H1 (cell line): ENCODE results near the gene CCDC91. TPM values are rescaled to one million over a fixed set of nuclear protein-coding genes. Genes with fewer than 3 reads are reported as not detected.
A peak's percentile ranks its signal among the peaks of the same experiment; 100 is the strongest.

ENCODE experiments used
- TEAD4 ChIP-seq: IDR thresholded peaks from 2 replicates; pipeline ENCODE4 v1.6.1; 2012; ENCODE audit warnings: low read depth, low read length, inconsistent platforms, mixed read lengths
- polyA plus RNA-seq, 7 experiments: library from polyadenylated mRNA; depleted of rRNA in 3 of 7; stranded (reverse) in 5 of 7; unstranded in 2 of 7; fragments of >200 nt in 5 of 7; fragments of 200-250 nt in 2 of 7; gene quantifications; 1 replicate in 5 of 7; 2 replicates in 1 of 7; 4 replicates in 1 of 7; pipeline versions ENCODE4 v1.2.1 to v1.2.3, GENCODE V29; 2011 to 2013; ENCODE audit warnings: missing spikeins in 2 of 7, mixed read lengths in 2 of 7
- total RNA-seq: library from RNA; stranded (reverse); fragmentation: NEBNext Ultra II Directional; extraction: Animal tissue kit (Norgen Biotek cat#: 25700); gene quantifications from 2 replicates; pipeline ENCODE4 v1.2.1, GENCODE V29; 2021
- TF ChIP-seq, protein P1 (sequence below): fragments of 300-600 bp; sonication (generic); IDR thresholded peaks from 2 replicates; pipeline ENCODE4 v1.7.1; 2012; ENCODE audit warnings: low read length, moderate library complexity, mild to moderate bottlenecking, inconsistent platforms; ENCODE audit not compliant: insufficient replicate concordance

The CCDC91 gene
- total and polyA plus RNA-seq, 2 of the 8 experiments (the other 6 are each of a cell fraction or from before 2014, with no cell fraction given), result 8.6 to 23.1 TPM

DNA sequence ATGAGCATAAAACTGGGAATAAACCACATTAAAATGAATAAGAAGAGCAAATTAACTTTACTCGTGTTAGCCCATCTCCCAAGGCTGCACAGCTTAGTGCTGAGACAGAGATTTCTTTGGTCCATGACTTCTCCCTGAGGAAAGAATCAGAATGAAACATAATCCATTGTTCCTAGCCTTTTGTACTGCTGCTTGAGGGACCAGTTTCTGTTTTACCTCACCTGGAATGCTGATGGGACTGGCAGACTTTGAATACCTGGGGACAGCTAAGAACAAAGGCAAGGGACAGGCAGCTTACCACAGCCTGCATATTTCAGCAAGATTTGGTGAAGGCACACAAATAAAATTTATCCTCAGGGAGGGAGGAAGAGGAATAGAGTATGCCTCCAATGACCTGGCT, 401.6 kb downstream of the CCDC91 start (continued):
- TF ChIP-seq, protein P1, sequence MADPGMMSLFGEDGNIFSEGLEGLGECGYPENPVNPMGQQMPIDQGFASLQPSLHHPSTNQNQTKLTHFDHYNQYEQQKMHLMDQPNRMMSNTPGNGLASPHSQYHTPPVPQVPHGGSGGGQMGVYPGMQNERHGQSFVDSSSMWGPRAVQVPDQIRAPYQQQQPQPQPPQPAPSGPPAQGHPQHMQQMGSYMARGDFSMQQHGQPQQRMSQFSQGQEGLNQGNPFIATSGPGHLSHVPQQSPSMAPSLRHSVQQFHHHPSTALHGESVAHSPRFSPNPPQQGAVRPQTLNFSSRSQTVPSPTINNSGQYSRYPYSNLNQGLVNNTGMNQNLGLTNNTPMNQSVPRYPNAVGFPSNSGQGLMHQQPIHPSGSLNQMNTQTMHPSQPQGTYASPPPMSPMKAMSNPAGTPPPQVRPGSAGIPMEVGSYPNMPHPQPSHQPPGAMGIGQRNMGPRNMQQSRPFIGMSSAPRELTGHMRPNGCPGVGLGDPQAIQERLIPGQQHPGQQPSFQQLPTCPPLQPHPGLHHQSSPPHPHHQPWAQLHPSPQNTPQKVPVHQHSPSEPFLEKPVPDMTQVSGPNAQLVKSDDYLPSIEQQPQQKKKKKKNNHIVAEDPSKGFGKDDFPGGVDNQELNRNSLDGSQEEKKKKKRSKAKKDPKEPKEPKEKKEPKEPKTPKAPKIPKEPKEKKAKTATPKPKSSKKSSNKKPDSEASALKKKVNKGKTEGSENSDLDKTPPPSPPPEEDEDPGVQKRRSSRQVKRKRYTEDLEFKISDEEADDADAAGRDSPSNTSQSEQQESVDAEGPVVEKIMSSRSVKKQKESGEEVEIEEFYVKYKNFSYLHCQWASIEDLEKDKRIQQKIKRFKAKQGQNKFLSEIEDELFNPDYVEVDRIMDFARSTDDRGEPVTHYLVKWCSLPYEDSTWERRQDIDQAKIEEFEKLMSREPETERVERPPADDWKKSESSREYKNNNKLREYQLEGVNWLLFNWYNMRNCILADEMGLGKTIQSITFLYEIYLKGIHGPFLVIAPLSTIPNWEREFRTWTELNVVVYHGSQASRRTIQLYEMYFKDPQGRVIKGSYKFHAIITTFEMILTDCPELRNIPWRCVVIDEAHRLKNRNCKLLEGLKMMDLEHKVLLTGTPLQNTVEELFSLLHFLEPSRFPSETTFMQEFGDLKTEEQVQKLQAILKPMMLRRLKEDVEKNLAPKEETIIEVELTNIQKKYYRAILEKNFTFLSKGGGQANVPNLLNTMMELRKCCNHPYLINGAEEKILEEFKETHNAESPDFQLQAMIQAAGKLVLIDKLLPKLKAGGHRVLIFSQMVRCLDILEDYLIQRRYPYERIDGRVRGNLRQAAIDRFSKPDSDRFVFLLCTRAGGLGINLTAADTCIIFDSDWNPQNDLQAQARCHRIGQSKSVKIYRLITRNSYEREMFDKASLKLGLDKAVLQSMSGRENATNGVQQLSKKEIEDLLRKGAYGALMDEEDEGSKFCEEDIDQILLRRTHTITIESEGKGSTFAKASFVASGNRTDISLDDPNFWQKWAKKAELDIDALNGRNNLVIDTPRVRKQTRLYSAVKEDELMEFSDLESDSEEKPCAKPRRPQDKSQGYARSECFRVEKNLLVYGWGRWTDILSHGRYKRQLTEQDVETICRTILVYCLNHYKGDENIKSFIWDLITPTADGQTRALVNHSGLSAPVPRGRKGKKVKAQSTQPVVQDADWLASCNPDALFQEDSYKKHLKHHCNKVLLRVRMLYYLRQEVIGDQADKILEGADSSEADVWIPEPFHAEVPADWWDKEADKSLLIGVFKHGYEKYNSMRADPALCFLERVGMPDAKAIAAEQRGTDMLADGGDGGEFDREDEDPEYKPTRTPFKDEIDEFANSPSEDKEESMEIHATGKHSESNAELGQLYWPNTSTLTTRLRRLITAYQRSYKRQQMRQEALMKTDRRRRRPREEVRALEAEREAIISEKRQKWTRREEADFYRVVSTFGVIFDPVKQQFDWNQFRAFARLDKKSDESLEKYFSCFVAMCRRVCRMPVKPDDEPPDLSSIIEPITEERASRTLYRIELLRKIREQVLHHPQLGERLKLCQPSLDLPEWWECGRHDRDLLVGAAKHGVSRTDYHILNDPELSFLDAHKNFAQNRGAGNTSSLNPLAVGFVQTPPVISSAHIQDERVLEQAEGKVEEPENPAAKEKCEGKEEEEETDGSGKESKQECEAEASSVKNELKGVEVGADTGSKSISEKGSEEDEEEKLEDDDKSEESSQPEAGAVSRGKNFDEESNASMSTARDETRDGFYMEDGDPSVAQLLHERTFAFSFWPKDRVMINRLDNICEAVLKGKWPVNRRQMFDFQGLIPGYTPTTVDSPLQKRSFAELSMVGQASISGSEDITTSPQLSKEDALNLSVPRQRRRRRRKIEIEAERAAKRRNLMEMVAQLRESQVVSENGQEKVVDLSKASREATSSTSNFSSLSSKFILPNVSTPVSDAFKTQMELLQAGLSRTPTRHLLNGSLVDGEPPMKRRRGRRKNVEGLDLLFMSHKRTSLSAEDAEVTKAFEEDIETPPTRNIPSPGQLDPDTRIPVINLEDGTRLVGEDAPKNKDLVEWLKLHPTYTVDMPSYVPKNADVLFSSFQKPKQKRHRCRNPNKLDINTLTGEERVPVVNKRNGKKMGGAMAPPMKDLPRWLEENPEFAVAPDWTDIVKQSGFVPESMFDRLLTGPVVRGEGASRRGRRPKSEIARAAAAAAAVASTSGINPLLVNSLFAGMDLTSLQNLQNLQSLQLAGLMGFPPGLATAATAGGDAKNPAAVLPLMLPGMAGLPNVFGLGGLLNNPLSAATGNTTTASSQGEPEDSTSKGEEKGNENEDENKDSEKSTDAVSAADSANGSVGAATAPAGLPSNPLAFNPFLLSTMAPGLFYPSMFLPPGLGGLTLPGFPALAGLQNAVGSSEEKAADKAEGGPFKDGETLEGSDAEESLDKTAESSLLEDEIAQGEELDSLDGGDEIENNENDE, result no peak
- peak; percentile 45; the same call in 1 of the 2 replicates for TF ChIP-seq TEAD4
